Stimulated activated CD8-positive, alpha-beta memory T cell treated with anti-CD3 and anti-CD28 coated beads, Interleukin-7, amount 100 ng/mL, for 24 hours (primary cell): ENCODE results near the gene ABCB1.
A peak's percentile ranks its signal among the peaks of the same experiment; 100 is the strongest.

Experiments
- DNase-seq: peaks from one replicate; pipeline ENCODE4 v3.0.0-alpha.2; 2020; ENCODE audit warnings: low read depth

Gene ABCB1

GRCh38 chr7:87600130-87601124 is at the start of gene ABCB1:
ABCB1 (minus strand) TSS chr7:87600884; CDS start chr7:87600184, 700 bp downstream.
- DNase-seq, result peak; percentile 8

DNA sequence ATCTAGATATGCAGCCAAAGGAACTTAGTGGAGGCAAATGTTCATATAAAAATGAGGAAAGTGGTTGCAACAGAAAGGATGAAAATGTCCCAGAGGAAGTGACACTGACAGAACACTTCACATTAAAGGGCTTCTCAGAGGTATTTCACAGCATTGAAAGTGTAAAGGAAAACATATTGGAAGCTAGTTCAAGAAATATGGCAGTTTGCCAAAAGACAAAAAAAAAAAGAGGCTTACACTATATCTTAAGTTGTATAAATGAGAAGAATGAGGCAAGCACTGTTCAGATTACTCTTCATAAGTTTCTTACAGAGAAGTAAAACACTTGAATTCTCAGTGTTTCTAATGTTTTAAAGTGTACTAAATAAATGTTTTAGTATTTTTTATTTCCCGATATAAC is 47.6 kb upstream of the ABCB1 start:
- no peak for DNase-seq

GRCh38 chr7:87645446-87645845 is 44.8 kb upstream of the ABCB1 start:
- DNase-seq, result no peak

- DNase-seq, result no peak
Measured at GRCh38 chr7:87635921-87636320, 35.2 kb upstream of the ABCB1 start.

GRCh38 chr7:87628780-87629569 is 28.3 kb upstream of the ABCB1 start:
- DNase-seq, result no peak

- peak; percentile 3 for DNase-seq
Measured at GRCh38 chr7:87627634-87627994, 26.9 kb upstream of the ABCB1 start.

GRCh38 chr7:87625101-87625500 is 24.4 kb upstream of the ABCB1 start:
- DNase-seq, result no peak

DNA sequence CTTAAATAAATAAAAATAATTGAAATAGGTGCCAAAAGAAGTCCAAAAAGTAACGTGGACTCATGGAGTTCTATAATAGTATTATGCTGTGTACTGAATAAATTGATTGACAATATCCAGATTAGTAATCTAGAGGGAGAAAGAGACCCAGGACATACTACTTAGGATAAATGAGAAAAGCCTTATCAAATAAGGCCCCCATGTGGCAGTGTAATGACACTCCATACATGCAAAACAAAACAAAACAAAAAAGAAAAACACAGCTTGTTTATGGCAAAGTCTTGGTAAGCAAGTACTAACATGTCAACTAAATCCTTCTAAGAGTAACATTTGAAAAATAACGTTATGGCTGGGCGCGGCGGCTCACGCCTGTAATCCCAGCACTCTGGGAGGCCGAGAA is 23.9 kb upstream of the ABCB1 start:
- DNase-seq, result no peak

DNA sequence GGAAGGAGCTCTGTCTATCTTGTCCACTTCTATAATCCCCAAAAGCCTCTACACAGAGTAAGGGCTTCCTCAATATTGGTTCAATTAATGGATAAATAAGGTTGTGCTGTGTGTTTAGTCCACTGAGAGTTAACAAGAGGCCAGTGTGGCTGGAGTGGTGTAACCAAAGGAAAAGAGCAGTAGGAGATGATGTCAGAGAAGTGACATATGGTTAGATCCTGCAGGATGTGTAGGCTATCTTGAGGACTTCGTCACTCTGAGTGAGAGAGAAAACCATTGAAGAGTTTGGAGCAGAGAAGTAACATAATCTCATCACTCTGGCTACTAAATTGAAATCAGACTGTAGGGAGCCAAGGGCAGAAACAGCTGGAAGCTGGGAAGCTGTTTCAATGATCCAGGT is 14.5 kb upstream of the ABCB1 start:
- DNase-seq, result no peak

DNA sequence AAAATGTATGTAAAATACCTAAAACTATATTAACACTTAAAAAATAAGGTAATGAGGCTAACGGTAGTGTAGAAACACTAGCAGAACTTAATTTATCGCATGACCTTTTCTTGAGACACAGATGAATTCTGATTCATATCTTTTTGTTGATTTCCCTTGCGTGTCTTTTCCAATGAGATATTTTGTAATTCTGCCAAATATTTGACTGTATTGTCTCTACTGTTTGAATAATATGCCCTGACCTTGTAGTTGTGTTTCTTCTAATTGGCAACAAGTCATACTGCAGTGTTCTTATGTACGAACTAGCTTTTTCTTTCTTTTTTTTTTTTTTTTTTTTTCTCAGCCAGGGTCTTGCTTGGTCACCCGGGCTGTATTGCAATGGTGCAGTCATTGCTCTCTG is 9.2 kb upstream of the ABCB1 start:
- DNase-seq, result no peak

GRCh38 chr7:87608431-87608830 is 7.7 kb upstream of the ABCB1 start:
- DNase-seq, result no peak

- DNase-seq, result no peak
Measured at GRCh38 chr7:87604264-87604663, 3.6 kb upstream of the ABCB1 start.

GRCh38 chr7:87599336-87599735 is 1.3 kb downstream of the ABCB1 start:
- no peak for DNase-seq

- no peak for DNase-seq
Measured at GRCh38 chr7:87598234-87599009, 2.3 kb downstream of the ABCB1 start.

DNA sequence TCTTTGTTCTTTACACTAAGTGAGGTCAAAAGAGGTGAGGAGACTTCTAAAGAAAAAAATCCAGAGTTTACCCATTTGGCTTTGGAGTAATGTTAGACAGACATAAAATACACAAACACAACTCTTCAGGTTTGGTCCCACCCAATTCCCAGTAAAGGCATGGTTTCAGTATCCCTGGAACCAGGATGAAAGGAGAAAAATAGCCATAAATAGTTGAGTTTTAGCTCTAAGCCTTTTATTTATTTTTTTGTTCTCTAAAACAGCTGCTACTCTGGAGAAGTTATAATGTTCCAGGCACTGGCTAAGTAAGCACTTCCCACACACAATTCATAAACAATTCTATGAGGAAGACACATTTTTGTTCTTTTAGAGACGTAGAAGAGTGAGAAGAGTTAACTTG is 4.0 kb downstream of the ABCB1 start:
- DNase-seq, result no peak

DNA sequence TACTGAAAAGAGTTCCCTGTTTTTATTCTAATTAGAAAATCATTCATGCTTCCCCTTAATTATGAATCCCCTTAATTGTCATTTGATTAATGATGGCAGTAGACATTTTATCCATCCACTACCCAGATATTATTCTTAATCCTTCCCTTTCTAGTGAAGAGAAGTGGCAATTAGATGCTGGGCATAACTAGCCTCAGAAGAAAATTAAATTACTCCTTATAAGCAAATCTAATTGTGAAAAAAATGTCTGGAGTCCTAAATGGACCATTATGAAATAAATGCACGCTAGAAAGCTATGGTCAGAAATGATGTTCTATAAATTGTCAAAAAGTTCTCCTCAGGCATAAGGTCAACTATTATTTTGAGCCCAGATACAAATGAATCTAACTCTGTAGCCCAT is 4.5 kb downstream of the ABCB1 start:
- DNase-seq, result no peak

- no peak for DNase-seq
Measured at GRCh38 chr7:87592300-87592699, 8.4 kb downstream of the ABCB1 start.

GRCh38 chr7:87591211-87591610 is 9.5 kb downstream of the ABCB1 start:
- no peak for DNase-seq

DNA sequence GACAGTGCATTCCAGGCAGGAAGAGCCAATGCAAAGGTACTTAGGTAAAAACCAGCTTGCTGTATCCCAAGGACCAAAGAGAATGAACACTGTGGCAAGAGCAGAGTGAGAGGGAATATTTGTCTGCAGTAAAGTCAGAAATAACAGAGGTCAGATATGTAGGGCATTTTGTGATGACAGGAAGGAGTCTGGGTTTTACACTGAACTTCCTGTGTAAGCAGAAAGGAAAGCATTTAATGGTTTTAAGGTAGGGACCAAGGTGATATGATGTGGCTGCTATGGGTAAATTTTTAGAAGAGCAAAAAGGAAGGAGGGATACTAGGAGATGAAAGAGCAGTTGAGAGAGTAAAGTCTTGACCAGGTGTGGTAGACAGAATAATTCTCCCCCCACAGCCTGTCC is 10.1 kb downstream of the ABCB1 start:
- no peak for DNase-seq

DNA sequence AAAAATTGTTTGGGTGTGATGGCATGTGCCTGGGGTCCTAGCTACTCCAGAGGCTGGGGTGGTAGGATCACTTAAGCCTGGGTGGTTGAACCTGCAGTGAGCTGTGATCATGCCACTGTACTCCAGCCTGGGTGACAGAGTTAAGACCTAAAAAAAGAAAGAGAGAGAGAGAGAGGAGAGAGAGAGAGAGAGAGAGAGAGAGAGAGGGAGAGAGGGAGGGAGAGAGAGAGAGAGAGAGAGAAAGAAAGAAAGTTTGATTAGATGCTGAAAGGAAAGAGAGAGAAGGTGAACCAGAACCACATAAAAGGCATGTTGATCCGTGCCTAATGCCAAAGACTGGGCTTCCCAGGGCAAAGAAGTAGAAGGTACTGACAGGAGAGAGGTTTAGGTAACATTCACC is 11.1 kb downstream of the ABCB1 start:
- DNase-seq, result no peak

DNA sequence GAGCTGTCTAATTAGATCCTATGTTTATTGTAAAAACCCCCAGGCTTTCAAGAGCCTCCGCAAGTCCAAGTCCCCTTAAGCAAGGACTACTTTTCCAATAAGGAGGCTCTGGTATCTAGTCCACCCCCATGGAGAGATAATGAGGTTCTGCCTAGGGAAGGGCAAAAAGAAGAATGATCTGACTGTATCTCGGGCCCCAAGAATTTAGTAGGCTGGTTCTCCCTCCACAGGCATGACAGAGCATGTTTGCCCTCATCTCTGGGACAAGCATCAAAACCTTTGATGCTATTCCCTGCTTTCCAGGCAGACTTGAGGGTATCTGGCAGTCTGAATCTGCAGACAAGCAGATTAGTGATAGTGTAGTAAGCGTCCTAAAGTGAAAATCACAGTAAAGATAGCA is 19.0 kb downstream of the ABCB1 start:
- no peak for DNase-seq

DNA sequence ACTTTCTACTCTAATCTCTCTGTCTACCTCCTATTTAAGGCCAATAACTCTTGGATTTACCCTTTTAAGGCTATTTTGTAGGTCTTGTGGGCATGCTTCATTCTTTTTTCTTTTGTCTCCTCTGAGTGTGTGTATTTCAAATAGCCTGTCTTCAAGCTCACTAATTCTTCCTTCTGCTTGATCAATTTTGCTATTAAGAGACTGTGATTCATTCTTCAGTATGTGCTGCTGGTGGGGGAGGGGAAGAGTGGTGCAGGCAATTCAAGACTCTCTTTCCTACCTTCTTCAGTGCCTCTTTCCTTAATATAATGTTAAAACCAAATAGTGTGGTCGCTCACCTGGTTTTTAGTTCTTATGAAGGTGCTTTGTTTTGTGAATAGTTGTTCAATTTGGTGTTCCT is 20.0 kb downstream of the ABCB1 start:
- no peak for DNase-seq
